HG02885 (cell line): ENCODE data around the gene TMEM100.

Source experiments
- ATAC-seq: cut with Tn5 transposase; IDR thresholded peaks from one replicate; pipeline ENCODE4 v1.9.1; 2021; ENCODE audit warnings: mild to moderate bottlenecking; ENCODE audit not compliant: unreplicated experiment, poor library complexity

Gene TMEM100

GRCh38 chr17:55722016-55722736, 488 bp downstream of the TMEM100 start:
- no peak for ATAC-seq

DNA sequence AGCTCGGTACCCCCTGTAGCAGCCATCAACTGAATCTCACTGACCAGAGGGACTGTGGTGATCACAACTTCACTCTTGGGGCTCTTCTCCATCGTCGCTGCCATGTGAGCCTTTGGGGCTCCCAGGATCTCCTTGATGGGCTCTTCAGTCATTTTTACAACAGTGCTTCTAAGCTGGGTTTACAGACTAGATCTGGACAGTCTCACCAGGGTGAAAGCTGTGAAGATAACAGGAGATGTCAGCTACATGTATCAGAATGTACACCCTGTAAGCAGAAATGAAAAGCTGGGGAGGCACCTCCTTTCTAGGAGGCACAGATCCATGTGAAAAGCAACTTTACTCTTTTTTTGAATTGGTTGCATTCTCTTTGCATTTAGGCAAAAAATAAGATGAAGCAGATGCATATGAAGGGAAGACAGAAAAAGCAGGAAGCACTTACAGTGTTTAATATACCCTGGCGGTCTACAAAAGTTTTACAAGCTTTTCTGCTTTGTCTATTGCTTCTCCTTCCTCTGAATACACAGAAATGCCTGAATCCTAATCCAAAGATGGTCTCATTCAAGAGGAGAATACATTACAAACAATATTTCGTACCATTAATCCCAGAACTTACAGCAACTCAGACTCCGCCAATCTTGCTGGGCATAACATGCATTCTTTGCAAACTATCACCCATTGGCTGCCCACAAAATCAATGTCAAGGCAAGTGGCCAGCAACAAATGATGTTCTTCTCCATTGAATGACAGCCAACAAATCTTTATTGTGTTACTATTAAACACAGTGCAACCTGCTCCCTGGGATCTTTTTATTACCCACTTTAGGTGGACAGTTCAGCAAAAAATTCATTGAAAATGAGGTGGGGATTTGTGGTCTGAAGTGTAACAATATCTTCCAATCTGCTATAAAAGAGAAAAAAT, 1.5 kb downstream of the TMEM100 start:
- ATAC-seq, result no peak

DNA sequence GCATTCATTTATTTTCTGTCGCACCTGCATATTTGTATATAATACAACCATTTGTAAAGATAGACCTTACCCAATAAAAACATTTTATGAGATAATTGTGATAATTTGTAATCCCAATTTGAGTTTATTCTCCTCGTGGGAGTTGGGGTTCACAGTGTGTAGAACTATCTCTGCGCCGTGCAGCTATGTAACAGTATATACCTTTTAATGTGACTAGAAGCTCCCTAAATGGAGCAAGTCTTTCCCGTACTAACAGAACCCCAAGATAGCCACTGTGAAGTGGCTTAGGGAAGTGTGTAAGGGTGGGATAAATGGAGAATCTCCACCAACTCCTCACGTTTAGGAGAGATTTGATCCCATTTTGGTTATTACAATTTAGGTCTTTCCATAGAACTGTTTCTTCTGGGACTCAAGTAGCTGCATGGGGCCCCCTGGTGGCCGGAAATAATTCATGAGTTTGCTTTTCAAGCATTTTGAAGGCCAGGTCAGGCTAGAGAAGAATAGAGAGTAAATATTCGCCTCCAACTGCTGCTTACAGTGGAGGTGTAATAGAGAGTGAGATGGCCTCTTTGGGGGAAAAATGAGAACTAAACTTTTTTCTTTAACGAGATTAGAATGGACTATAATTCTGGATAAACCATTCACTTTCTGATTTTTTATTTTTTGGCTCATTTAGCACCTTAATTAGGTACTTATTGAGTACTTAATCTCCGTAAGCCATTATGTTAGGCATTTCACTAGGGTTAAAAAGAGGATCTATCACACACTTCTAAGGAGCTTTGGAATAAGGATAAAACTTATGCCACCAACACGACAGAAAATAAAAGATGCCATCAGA, 4.5 kb downstream of the TMEM100 start:
- peak; percentile 62 for ATAC-seq

DNA sequence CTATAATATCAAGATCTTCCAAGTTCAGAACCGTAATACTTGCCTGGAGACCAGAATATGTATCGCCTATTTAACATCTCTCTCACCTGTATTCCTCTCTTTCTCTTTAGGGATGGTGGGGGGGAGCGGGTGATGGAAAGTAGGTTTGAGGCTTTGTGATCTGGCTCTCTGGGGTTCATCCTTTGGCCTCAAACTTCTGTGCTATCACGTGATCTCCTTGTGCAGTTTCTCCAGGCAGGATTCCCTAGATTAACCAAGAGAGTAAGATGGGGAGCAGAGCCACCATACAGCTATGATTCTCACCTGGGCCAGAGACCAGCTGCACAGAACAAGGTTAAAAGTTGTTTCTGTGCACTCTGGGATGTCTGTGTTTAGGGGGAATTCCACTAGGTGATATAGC, 5.2 kb downstream of the TMEM100 start:
- no peak for ATAC-seq

DNA sequence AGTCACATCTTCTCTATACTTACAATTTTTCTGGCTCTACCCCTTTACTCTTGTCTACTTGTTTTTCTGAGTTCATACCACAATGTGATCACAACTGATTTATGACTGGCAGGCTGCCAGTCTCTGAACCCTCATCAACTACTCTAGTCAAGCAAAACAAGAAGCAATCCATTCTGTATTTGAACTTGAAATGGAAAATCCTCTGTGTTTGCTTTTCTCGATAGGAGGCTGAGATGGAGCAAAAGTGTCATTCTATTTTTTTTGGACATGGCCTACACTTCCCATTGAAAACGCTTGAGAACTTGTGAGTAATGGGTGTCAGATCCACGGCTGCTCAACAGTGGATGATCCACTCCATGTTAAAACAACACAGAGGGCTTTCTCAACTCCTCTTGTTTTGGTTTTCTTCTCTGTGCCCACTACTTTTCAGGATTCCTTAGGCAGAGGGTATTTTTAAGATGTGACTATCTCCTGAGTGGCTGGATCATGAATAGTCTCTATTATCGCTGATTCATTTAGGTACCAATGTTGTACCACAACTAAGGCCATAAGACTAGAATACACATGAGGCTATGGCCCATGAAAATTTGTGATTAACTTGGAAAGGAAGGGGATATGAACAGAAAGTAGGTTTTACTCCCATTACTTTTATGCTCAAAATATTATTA, 11.7 kb downstream of the TMEM100 start:
- ATAC-seq, result no peak

DNA sequence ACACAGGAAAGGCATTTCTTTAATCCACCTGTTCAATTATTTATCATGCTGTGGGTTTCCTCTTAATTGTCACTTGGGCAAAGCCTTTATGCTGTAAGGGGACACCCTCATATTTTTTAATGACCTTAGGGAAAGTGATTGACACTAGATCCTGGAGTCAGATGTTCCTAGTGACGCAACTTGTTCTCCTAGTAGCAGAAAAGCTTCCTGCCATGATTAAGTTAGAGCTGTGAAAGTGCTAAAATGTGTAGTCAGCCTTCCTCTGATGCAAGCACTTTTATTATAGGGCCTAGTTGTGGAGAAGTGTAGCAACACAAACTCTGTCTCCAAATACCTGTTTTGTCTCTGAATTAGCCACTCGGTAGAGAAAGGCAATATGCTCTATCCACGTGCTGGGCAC, 12.3 kb downstream of the TMEM100 start:
- ATAC-seq, result no peak

DNA sequence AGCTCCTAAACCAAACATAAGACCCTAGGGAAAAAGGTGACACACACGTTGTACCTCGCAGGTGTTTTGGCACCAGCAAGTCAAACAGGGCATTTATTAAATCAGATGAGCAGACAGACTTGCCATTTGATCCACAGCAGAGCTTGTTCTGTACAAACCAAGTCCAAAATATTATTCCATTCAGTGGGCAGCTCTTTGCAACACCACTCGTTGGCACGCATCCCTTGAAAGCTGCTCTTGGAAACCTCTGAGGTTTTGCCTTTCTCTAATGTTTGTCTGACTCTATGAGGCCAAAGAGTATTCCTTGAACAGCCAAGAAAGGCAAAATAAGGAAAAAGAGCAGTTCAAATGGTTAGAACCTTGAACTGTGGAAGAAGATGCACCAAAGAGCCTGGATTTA, 12.7 kb downstream of the TMEM100 start:
- no peak for ATAC-seq

DNA sequence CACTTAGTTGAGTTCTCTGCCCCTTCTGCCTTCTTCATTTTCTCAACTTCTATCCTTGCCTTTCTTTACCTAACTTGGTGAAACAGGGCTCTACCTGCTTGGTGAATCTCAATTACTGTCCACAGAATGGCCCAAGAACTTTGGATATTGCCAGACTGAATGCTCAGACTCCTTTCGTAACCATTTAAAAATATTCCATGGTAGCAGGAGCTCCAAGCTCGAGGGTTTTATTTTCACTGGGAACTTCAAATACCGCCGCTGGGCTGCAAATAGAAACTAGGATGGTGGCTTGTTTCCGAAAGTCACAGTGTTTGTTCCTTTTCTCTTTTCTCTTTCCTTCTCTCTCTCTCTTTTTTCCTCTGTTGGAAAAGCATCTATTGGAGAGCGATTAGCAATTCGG, 13.2 kb downstream of the TMEM100 start:
- ATAC-seq, result no peak

- no peak for ATAC-seq
These were observed 14.3 kb downstream of the TMEM100 start for GRCh38 chr17:55708175-55708974.

GRCh38 chr17:55706808-55707773, 15.6 kb downstream of the TMEM100 start:
- ATAC-seq, result no peak

- peak; percentile 84 for ATAC-seq
These were observed 16.8 kb downstream of the TMEM100 start for GRCh38 chr17:55705847-55706246.

- ATAC-seq, result no peak
These were observed 18.3 kb downstream of the TMEM100 start for GRCh38 chr17:55704401-55704800.

GRCh38 chr17:55702150-55702549, 20.5 kb downstream of the TMEM100 start:
- ATAC-seq, result no peak

DNA sequence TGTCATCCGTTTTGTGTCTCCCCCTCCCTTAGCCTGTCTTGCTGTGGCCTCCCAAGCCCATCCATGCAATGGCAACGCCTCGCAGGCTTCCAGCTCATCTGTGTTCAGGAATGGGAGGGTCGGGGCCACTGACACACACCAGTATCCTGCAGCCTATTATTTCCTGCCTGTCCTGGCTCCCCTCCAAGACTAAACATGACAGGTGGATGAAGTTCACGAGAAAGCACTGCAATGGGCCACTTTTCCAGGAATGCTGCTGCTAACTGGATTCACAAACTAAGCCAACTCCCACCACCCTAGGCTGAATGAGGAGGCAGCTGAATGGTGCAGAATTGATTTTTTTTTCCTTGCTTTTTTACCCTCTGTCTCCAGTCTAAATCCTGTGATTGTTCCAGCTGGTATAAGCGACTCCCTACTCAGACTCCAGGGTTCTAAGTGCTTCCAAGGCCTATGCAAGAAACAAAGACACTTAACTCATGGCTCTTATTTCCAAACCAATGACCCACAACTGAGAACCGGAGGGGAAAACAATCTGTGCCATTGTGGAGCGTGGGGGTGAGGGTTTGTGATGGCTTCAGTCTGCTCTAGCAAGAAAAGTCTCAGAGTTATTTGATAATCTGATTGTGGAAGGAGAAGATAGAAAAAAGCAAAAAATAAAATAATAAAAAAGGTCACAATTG, 23.3 kb downstream of the TMEM100 start:
- ATAC-seq, result no peak

- ATAC-seq, result no peak
These were observed 28.3 kb downstream of the TMEM100 start for GRCh38 chr17:55694286-55694910.

DNA sequence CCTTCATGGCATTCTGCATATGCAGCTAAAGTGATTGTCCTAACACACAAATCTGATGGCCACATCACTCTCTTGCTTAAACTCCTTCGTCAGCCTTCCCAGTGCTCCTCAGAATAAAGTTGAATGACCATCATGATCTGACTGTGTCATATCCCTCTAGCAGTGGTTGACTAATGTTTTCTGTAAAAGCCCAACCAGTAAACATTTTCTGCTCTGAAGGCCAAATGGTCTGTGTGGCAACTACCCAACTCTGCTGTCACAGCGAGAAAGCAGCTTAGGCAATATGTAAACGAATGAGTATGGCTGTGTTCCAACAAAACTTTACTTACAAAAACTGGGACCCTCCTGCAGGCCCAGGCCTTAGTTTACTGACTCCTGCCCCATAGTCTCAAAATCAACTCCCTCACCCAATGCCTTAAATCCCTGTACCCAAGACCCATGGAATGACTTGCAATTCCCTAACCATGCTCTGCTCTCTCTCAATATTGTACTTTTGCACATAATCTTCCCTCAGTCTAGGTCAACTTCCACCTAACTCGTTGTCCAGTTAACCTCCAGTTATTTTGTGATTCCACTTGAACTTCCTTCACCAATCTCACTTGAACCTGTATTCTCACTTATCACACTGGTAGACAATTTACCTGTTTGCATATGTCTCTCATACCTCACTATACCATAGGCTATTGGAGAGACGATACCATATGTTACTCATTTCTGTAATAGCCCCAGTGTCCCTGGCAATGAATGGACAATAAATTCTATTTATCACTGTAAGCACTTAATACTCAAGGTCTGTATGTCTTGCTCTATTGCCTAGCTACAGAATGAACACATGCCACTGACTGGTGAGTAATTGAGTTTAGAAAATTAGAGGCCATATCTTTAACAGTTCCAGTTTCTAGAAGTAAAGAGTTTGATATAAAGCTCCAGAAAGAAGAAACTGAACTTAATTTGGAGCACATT, 29.1 kb downstream of the TMEM100 start:
- ATAC-seq, result no peak
